ENCODE results near the gene FAM47E.

FAM47E gene

DNA sequence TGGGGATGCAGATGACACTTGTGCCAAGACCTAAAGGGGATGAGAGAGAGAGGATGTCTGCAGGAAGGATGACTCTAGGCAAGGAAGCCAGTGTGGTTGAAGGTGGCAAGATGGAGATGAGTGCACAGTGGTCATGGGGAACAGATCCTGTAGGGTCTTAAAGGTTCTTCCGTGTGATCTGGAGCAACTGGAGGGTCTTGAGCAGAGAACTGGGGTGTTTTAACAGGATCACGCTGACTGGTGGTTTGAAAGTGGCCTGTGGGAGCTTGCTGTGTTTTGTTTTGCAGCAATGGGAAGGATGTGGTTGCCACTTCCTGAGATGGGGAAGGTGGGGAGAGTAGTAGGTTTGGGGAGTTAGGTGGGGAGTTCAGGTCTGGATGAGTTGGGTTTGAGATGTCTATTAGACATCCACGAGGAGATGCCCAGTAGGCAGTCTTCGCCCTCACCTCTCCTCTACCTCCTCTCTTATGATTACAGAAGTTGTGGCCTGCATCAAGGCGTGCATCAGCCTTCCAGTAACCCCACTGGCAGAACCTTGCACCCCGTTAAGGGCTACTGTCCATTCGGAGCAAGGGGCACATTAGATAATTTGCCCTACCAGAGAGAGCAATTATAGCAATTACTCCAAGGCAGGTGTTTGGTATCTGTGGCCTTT, 53.6 kb downstream of the FAM47E start:
- peak; percentile 72 for DNase-seq

DNA sequence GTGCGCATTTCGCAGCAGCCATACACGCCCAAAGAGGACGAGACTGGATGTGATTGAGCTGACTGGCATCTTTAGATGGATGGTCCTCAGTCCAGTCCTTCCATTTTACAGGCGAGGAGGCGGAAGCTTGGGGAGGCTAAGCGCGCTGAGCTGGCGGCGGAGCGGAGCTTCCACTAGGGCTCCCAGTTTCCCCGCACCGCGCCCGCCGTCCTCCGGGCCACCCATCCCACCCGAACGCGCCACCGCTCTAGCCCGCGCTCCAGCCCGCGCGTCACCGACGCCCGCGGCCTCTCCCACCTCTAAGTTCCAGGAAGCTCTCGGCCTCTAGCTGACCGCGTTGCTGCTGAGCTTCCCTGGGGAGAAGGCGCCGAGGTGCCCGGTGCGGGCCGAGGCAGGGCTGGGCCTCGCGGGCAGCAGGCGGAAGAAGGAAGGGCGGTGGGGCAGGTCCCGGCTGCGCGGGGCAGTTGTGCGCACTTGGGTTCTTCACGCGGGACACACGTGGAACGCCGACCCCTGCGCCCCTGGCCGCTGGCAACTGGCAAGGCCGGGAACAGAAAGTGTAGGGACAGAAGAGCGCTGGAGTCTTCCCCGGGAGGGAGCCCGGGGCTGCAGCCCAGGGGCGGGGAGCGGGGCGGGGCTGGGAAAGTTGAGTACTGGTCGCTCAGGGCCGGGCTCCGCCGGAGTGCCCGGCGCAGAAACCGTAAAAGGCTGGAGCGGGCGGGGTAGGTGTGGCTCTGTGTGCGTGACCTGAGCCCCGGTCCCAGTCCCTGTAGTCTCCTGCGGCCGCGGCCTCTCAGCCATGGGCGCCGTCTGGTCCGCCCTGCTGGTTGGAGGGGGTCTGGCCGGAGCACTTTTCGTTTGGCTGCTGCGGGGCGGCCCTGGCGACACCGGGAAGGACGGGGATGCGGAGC, 54.7 kb downstream of the FAM47E start, which contains the start of gene STBD1:
Gene STBD1 (plus strand): TSS at position 763 of the 911 bp plus-strand sequence. CDS start 37 bp downstream, at position 800.
- DNase-seq, result peak; percentile 51

DNA sequence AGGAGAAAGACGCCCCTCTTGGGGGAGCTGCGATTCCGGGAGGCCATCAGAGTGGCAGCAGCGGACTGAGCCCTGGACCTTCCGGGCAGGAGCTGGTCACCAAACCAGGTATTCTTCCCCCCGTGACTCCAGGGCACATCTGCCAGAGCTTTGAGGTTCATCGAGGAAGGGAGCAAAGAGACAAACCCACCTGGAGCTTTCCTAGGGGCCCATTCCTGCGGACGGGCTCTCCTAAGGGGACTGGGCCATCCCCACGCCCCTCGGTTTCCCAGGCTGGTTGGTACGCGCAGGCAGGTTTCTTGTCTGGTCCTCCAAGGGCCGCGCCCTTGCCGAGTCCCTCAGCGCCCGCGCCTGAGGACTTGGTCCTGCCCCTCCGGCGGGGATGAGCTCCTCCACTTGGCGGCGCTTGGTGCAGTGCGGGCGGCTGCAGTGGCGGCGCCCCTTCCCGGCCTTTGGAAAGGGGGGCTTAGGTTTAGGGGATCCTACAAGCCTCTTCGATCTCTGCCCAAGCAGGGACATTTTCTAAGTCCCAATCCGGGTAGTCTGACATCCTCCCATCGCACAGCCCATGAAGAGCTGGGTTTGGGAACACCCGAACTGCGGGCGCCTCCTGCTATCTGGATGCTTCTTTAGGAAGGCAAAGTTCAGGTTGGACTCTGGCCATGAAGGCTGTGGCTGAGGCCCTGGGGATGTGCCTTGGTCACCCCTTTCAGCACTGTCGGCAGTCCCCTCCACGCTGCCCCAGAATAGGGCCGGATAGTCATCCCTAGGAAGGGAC, 55.5 kb downstream of the FAM47E start:
- DNase-seq, result peak; percentile 21

DNA sequence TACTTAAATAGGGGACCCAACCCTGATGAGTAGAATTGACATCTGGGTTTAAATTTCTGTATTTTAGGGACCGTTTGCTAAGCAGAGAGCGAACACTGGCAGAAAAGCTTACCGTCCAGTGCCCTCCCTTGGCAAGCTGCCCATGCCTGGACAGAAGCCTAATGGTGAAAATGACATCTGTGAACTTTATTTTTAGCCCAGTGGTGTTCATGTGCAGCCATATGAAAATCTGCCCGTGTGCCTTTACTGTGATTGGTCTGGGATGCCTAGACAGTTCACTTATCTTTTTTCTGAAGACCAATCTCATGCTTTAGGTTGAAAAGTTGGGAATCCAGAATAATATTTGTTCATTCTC, 56.1 kb downstream of the FAM47E start:
- DNase-seq, result no peak

DNA sequence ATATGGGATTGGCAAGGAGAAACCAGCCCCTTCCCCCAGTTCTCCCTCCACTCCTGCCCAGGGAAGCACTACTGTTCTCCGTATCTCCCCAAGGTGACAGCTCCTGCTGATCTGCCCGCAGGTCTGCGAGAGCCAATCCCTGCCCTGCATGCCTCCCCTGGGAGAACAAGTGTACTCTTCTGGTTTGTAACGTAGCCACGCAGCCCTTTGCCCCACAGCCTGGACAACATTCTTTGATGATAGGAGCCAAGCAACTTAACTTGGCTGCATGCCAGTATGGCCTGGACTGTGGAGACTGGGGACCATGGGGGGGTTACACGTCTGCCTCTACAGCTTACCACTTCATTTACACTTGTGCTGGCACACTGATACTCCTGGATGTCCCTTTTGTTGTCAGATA, 57.0 kb downstream of the FAM47E start:
- no peak for DNase-seq

DNA sequence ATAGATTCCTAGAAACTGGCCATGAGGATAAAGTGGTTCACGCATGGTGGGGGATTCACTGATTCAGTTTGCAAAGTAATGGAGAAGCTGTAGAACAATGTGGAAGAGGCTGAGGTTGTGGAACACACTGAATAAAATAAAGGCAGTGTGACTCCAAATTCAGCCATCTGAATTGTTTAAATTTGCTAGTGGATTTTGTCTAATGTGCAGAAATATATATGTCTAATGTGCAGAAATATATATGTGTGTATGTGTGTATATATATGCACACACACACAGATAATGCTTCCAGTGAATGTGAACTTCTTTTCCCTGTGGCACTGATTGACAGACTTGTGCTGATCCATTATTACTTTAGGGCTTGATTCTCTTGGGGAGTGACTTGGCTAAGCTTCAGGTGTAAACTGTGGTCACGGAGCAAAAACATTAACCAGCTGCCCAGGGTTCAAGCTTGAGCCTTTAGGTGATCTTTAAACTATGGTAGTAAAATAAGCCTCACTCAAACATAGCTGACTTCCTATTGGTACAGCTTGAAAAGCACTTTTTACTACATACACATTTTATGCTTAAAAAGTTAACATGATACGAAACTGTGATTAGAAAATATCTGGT, 58.5 kb downstream of the FAM47E start:
- no peak for DNase-seq

DNA sequence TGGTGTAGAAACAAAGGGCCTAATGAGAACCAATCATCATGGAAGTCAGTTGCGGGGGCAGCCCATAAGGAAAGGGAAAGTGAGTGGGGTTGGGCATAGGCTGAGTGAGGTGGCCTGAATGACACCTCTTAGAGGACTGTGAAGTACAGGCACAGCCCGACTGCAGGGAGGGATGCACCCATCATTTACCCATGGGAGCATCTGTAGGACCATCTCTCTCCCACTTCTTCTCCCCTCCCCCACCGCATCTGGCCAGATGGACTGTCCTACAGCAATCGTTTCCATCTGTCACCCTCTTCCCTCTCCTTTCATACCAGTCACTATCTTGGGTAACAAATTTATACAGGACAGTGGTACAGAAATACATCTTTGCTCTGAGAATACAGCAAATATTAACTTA, 59.2 kb downstream of the FAM47E start:
- no peak for DNase-seq

DNA sequence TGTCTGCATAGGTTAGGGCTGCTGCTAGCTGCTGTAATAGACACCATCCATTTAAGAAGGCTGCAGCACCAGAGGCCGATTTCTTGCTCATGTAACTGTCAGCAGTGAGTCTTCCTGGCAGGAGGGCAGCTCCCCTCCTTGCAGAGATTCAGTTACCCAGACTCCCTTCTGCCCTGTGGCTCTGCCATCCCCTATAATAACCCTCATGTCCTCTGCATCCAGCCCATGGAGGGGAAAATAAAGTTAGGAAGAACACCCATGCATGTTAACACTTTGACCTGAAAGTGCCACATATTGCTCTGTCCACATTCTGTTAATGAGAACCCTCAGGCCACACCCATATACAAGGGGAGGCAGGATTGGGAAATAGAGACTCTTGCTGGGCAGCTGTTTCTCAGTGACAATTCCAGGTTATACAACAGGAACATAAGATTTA, 60.4 kb downstream of the FAM47E start:
- no peak for DNase-seq

DNA sequence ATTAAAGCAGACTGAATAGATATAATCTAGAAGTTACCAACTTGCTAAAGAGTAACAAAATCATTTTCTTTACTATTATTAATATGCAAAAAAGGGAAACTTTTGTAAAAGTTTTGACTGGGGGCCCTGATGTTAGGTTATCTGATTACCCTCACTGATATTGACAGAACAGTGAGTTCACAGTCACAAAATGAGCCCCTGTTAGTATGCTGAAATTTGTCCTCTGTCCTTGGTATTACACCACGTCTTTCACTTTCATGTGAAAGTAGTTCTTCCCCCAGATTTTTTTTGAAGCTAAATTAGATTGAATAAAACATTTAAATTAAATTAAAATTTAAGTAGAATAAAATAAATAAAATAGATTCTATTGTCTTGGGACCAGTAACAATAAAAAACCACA, 60.9 kb downstream of the FAM47E start:
- no peak for DNase-seq

DNA sequence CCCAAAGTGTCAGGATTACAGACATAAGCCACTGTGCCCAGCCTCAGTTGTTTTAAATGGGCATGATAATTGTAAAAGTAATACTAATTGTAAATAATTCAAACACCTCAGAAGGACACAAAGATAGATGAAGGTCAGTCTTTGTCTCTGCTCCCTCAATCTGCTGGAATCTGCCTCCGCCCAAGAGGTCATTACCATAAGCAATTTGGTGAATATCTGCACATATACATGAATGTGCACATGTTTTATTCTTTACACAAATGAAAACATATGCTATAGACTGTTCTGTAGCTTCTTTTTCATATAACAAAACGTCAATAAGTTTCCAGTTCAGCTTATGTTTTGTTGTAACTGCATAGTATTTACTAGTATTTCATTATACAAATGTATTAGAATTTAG, 62.0 kb downstream of the FAM47E start:
- no peak for DNase-seq

DNA sequence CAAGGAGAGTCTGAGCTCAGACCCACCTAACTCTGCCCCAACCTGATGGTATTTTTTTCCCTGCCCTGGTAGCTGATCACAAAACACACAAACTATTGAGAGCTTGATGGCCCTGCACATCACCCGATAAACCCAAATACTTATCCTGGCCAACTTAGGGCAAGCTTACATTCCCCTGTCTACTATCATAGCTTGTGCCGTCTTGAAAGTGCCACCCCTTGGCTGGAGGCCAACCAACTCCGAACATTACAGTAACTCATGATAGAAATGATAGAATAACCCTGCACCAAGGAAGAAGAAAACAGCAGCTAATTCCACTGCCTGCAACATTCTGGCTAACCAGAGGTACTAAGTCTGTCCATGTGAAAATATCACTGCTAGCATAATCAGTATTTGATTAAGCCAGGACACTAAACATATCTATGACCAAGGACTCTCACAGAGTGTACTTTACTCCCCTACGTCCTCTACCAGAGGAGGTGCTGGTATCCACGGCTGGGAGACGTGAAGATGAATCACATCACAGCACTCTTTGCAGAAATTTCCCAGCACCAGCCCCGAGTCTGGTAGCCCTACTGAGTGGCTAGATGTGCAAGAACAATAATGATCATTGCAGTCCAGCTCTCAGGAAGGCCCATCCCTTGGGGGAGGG, 63.9 kb downstream of the FAM47E start:
- no peak for DNase-seq

DNA sequence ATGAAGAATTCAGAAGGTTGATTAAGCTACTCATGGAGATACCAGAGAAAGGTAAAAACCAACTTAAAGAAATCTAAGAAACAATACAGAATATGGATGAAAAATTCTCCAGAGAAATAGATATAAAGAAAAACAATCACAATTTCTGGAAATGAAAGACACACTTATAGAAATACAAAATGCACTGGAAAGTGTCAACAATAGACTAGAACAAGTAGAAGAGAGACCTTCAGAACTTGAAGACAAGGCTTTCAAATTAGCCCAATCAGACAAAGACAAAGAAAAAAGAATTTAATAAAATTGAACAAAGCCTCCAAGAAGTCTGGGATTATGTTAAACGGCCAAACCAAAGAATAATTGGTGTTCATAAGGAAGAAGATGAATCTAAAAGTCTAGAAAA, 64.6 kb downstream of the FAM47E start:
- DNase-seq, result no peak

DNA sequence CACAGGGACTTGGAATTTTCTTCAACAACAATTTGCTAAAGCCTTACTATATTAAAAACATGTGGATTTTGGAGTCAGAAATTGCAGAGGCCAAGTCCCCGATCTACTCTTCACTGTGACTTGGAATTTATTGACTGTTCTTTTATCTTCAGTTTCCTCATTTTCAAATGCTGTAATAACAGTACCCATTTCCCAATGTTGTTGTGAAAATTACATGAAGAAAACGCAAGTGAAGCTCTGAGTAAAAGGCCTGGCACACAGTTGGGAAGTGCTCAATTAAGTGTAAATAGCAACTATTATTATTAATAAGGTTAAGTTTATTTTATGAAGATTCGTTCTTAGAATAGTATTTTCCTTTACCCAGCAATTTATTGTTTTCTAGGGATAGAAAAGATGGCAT, 70.7 kb downstream of the FAM47E start:
- no peak for DNase-seq

DNA sequence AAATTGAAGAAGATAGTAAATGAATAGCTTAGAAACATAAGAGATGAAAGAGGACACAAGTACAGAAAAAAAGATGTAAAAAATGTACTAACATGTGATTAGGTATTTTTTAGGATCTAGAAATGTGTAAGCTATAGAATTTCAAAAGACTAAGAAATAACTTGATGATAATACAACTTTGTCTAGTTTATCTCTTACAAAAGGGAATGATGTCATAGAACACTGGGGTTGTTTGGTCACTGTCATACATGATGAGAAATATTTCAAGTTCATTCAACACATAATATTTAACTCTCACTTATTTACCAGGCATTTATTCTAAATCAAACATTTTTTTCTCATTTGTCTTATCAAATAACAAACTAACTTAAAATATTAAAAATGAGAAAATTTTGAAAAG, 73.6 kb downstream of the FAM47E start:
- no peak for DNase-seq

DNA sequence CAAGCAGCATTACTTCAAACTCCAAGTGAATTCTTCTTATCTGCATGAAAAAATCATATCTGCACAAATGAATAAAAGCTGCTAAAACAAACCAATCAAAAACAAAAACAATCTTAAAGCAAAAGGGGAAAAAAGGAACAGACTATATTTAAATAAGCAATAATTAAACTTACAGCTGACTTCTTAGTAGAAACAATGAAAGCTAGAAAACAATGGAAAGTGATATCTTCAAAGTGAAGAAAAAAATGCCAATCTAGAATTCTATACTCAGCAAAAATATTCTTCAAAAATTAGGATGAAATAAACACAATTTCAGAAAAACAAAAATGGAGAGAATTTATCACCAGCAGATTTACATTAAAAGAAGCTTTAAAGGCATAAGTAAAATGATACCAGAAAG, 75.0 kb downstream of the FAM47E start:
- no peak for DNase-seq

All from activated CD4-positive, alpha-beta T cell treated with anti-CD3 and anti-CD28 coated beads, Interleukin-2, amount 50 U/mL, for 16 hours (primary cell).